ENCODE results near the gene ZNF732.
"Not testable (repeated sequence)": the region's sequence is repeated elsewhere in the genome, so short reads cannot be mapped to it uniquely, and the experiment has no call there.

Gene ZNF732

GRCh38 chr4:253936-254756 is 51.1 kb downstream of the ZNF732 start:
- no peak for DNase-seq

GRCh38 chr4:252065-252601 is 53.1 kb downstream of the ZNF732 start:
- no peak for DNase-seq

GRCh38 chr4:244471-244870 is 60.8 kb downstream of the ZNF732 start:
- DNase-seq = peak in 1 of 2 experiments; percentile 30

GRCh38 chr4:243426-243825 is 61.8 kb downstream of the ZNF732 start:
- DNase-seq = no peak

- DNase-seq = peak in 1 of 2 experiments; percentile 44
Measured at GRCh38 chr4:242121-242848, 63.0 kb downstream of the ZNF732 start.

DNA sequence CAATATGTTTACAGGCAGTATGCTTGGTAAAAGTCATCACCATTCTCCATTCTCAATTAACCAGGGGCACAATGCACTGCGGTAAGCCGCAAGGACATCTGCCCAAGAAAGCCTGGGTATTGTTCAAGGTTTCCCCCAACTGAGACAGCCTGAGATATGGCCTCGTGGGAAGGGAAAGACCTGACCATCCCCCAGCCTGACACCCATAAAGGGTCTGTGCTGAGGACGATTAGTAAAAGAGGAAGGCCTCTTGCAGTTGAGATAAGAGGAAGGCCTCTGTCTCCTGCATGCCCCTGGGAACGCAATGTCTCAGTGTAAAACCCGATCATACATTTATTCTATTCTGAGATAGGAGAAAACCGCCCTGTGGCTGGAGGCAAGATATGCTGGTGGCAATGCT is 63.9 kb downstream of the ZNF732 start:
- DNase-seq = not testable (repeated sequence)

- no peak for DNase-seq
Measured at GRCh38 chr4:236028-236427, 69.2 kb downstream of the ZNF732 start.

- no peak for DNase-seq
Measured at GRCh38 chr4:234178-234577, 71.1 kb downstream of the ZNF732 start.

DNA sequence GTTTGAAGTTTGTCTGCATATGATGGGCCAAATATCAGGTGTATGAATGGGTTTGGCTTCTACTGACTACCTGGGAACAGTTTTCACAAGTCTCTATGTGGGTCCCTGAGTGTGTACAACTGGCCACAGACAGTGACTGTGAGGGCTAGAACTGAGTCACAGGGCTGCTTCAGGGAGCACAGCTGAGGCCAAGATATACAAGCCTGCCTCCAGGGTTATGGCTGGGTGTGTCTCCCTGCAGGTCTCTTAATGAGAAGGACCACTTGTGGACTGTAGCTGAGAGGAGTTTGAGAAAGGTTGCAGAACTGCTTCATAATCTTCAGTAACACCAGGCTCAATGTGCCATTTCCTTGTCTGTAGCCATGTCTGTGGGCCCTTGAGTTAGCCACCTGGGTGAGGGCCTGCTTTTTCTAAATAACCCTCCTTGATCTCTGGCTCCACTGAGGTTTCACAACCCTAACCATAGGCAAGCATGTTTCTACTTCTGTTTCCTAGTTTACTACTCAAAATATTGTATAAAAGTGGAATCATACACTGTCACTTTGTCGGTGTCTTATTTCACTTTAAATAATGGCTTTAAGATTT is 81.3 kb downstream of the ZNF732 start:
- DNase-seq = no peak
